ENCODE results near the gene PTAFR.

DNA sequence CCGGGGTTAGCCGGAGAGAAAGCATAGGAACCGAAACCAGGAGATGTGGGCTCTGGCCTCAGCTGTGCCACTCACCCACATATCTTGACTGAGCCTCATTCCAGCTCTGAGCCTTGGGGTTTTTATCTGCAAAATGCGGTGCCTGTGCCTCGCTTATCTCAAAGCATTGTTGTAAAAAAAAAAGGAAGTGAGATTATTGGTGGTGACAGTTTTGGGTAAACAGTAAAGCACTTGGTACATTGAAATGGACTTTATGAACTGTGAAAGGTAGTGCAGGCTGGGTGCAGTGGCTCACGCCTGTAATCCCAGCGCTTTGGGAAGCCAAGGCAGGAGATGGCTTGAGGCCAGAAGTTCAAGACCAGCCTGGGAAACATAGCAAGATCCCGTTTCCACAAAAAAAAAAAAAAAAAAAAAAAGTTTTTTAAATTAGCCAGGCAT is 3.8 kb downstream of the PTAFR start:
- TF ChIP-seq, protein P1, sequence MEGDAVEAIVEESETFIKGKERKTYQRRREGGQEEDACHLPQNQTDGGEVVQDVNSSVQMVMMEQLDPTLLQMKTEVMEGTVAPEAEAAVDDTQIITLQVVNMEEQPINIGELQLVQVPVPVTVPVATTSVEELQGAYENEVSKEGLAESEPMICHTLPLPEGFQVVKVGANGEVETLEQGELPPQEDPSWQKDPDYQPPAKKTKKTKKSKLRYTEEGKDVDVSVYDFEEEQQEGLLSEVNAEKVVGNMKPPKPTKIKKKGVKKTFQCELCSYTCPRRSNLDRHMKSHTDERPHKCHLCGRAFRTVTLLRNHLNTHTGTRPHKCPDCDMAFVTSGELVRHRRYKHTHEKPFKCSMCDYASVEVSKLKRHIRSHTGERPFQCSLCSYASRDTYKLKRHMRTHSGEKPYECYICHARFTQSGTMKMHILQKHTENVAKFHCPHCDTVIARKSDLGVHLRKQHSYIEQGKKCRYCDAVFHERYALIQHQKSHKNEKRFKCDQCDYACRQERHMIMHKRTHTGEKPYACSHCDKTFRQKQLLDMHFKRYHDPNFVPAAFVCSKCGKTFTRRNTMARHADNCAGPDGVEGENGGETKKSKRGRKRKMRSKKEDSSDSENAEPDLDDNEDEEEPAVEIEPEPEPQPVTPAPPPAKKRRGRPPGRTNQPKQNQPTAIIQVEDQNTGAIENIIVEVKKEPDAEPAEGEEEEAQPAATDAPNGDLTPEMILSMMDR (IDR thresholded peaks at IDR 0.05), result no peak
- TF ChIP-seq POLR2A (IDR thresholded peaks at IDR 0.05) (no peak), POLR2AphosphoS5 (IDR thresholded peaks at IDR 0.05; ENCODE audit: insufficient read depth in 1 of 2, low read depth in 1 of 2) (no peak)
